Parathyroid adenoma (tissue), 2 donors: ENCODE measurements around the gene VPS9D1.
"Not testable (repeated sequence)": the region's sequence is repeated elsewhere in the genome, so short reads cannot be mapped to it uniquely, and the experiment has no call there.

Experiments used
- H2AFZ ChIP-seq: fragments of 300-600 bp; sonication (generic); one replicate; pipeline ENCODE4 v1.7.0; 2017; ENCODE audit warnings: antibody characterized with exemption, mild to moderate bottlenecking
- H3K27ac ChIP-seq: fragments of 300-600 bp; sonication (generic); one replicate; pipeline ENCODE4 v1.7.0; 2017
- H3K27me3 ChIP-seq: fragments of 300-600 bp; sonication (generic); one replicate; pipeline ENCODE4 v1.7.0; 2017; ENCODE audit warnings: low read length; ENCODE audit not compliant: control insufficient read depth, insufficient read depth
- H3K36me3 ChIP-seq: fragments of 300-600 bp; sonication (generic); one replicate; pipeline ENCODE4 v1.7.0; 2017; ENCODE audit warnings: low read length; ENCODE audit not compliant: control insufficient read depth, insufficient read depth
- H3K4me1 ChIP-seq: fragments of 300-600 bp; sonication (generic); one replicate; pipeline ENCODE4 v1.7.0; 2017; ENCODE audit warnings: control low read depth
- H3K4me2 ChIP-seq: fragments of 300-600 bp; sonication (generic); one replicate; pipeline ENCODE4 v1.7.0; 2017; ENCODE audit warnings: low read length
- H3K4me3 ChIP-seq: fragments of 300-600 bp; sonication (generic); one replicate; pipeline ENCODE4 v1.7.0; 2017; ENCODE audit warnings: low read depth, low read length
- H3K79me2 ChIP-seq: fragments of 300-600 bp; sonication (generic); one replicate; pipeline ENCODE4 v1.7.0; 2017; ENCODE audit warnings: control low read depth
- H3K9ac ChIP-seq: fragments of 300-600 bp; sonication (generic); one replicate; pipeline ENCODE4 v1.7.0; 2017; ENCODE audit warnings: mild to moderate bottlenecking
- H3K9me3 ChIP-seq: fragments of 300-600 bp; sonication (generic); one replicate; pipeline ENCODE4 v1.7.0; 2017; ENCODE audit warnings: low read length; ENCODE audit not compliant: control insufficient read depth
- CTCF ChIP-seq: fragments of 300-600 bp; sonication (generic); IDR thresholded peaks from one replicate; pipeline ENCODE4 v1.7.0; 2017; ENCODE audit warnings: antibody characterized with exemption, mild to moderate bottlenecking
- donor health status: primary hyperparathyroidism.

Gene VPS9D1

DNA sequence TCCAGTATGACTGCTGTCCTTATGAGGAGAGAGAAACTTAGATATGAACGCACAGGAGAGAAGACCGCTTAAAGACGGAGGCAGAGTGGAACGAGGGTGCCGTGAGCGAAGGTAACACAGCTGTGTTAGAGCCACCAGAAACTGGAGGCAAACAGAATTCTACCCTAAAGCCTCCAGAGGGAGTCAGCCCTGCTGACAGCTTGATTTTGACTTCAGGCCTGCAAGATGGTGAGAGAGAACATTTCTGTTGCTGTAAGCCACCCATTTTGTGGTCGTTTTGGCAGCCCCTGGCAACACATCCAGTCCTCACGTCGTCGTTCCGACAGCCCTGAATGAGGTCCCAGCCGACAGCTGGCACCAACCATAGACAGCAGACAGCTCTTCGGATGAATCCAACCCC lies 16.4 kb downstream of the VPS9D1 start:
- H3K36me3 ChIP-seq = no peaks in the 10 kb centered on the region
- H3K27me3 ChIP-seq = no peaks in the 10 kb centered on the region
- H3K4me1 ChIP-seq = peaks cover 8% of the 10 kb centered on the region
- H3K27ac ChIP-seq = no peak overlapping the region
- H3K9ac ChIP-seq = no peak overlapping the region
- no peaks in the 10 kb centered on the region for H3K9me3 ChIP-seq
- no peaks in the 10 kb centered on the region for H3K79me2 ChIP-seq
- no peak overlapping the region for H3K4me2 ChIP-seq
- no peak for TF ChIP-seq CTCF
- H2AFZ ChIP-seq = no peak overlapping the region
- H3K4me3 ChIP-seq = no peak overlapping the region

GRCh38 chr16:89701425-89702406 lies 19.0 kb downstream of the VPS9D1 start, which contains the start of gene SPATA2L:
Gene SPATA2L, minus strand, starts transcription at chr16:89701705. Its CDS starts 473 bp downstream, at chr16:89701232.
- peak within 1 kb of the TSS; percentile 95 for H2AFZ ChIP-seq
- peak within 1 kb of the TSS; percentile 97 for H3K4me2 ChIP-seq
- H3K9ac ChIP-seq = peak within 1 kb of the TSS; percentile 65
- H3K4me3 ChIP-seq = peak within 1 kb of the TSS; percentile 83
- no peaks in the 10 kb centered on the region for H3K9me3 ChIP-seq
- no peaks in the 10 kb centered on the region for H3K36me3 ChIP-seq
- H3K27ac ChIP-seq = peak within 1 kb of the TSS; percentile 90
- H3K4me1 ChIP-seq = peaks cover 8% of the 10 kb centered on the region
- no peaks in the 10 kb centered on the region for H3K79me2 ChIP-seq
- TF ChIP-seq CTCF = peak; percentile 39
- H3K27me3 ChIP-seq = no peaks in the 10 kb centered on the region

- Histone ChIP-seq H3K4me2 (peak overlapping the region; percentile 97), H3K27ac (peak overlapping the region; percentile 90), H3K9me3 (no peaks in the 10 kb centered on the region), H3K36me3 (no peaks in the 10 kb centered on the region), H3K4me1 (peaks cover 8% of the 10 kb centered on the region), H3K4me3 (peak overlapping the region; percentile 83), H3K9ac (peak overlapping the region; percentile 65), H3K79me2 (no peaks in the 10 kb centered on the region), H2AFZ (peak overlapping the region; percentile 75), H3K27me3 (no peaks in the 10 kb centered on the region)
- TF ChIP-seq CTCF = no peak
These were observed 19.9 kb downstream of the VPS9D1 start for GRCh38 chr16:89700649-89701424.

DNA sequence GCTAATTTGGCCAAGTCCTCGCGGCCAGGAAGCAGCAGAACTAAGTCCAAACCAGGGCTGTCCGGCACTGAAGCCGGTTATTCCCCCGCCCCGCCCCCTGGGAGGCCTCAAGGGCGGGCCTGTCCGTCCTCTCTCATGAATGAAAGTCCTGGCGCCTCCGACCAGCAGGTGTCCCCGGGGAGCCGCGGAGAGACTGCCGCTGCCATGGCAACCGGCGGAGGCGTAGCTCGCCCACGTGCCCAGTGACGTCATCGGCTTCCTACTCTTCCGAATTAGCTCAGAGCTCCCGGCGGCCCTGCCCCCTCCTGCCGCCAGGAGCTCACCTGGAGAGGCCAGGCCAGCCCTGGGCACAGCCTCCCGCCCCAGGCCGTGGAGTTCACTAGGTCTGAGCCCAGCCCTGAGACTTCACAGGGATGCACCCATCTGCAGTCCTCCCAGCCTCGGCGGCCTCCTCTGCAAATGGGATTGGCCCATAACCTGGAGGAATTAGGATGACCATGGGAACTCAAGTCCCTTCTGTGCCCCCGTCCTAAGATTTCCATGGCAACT lies 20.5 kb downstream of the VPS9D1 start:
- peak; percentile 91 for TF ChIP-seq CTCF
- Histone ChIP-seq H3K27me3 (no peaks in the 10 kb centered on the region), H3K4me3 (peak overlapping the region; percentile 83), H3K27ac (peak overlapping the region; percentile 90), H3K9ac (no peak overlapping the region), H3K36me3 (no peaks in the 10 kb centered on the region), H3K79me2 (no peaks in the 10 kb centered on the region), H3K4me2 (peak overlapping the region; percentile 97), H2AFZ (peak overlapping the region; percentile 75), H3K9me3 (no peaks in the 10 kb centered on the region), H3K4me1 (peaks cover 7% of the 10 kb centered on the region)

DNA sequence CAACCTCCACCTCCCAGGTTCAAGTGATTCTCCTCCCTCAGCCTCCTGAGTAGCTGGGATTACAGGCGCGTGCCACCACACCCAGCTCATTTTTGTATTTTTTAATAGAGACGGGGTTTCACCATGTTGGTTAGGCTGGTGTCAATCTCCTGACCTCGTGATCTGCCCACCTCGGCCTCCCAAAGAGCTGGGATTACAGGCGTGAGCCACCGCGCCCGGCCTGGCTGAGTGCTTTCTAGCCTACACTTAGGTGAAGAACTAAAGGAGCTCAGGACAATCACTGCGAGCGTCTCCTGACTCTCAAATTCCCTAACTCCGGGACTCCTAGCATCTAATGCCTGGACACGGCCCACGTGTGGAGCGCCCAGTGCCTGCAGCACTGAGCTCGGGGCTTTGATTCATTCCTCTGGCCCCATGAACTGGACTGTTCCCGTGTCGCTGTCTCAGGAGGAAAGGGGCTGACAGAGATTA lies 21.0 kb downstream of the VPS9D1 start:
- H3K36me3 ChIP-seq, H3K9me3 ChIP-seq, H3K9ac ChIP-seq, H3K79me2 ChIP-seq, H2AFZ ChIP-seq, H3K27me3 ChIP-seq, H3K4me1 ChIP-seq: not testable (repeated sequence)
- peak overlapping the region; percentile 97 for H3K4me2 ChIP-seq
- H3K4me3 ChIP-seq = peak overlapping the region; percentile 83
- peak overlapping the region; percentile 90 for H3K27ac ChIP-seq

GRCh38 chr16:89698717-89699116 lies 22.0 kb downstream of the VPS9D1 start:
- not testable (repeated sequence) for H3K4me3 ChIP-seq, H3K9ac ChIP-seq, H2AFZ ChIP-seq, H3K27me3 ChIP-seq, H3K4me2 ChIP-seq, H3K4me1 ChIP-seq, H3K79me2 ChIP-seq, H3K9me3 ChIP-seq, H3K27ac ChIP-seq, H3K36me3 ChIP-seq
